Mesenchymal stem cell (in vitro differentiated cells and primary cell): ENCODE data around the gene MYO5B.
A peak's percentile ranks its signal among the peaks of the same experiment; 100 is the strongest.
"Not testable (repeated sequence)": the region's sequence is repeated elsewhere in the genome, so short reads cannot be mapped to it uniquely, and the experiment has no call there.

ENCODE experiments used
- DNase-seq: peaks from one replicate; pipeline ENCODE4 v3.0.0-alpha.2; 2013
- H2AFZ ChIP-seq: one replicate; pipeline ENCODE4 v1.6.1; 2013; ENCODE audit warnings: low read depth, mild to moderate bottlenecking, control low read depth, inconsistent platforms, low read length, moderate library complexity
- H2AK5ac ChIP-seq: 2 replicates; pipeline ENCODE4 v1.6.1; 2013; ENCODE audit warnings: low read length, moderate library complexity, mild to moderate bottlenecking, inconsistent platforms; ENCODE audit not compliant: severe bottlenecking
- H2BK120ac ChIP-seq: one replicate; pipeline ENCODE4 v1.6.1; 2013; ENCODE audit warnings: low read depth, mild to moderate bottlenecking, inconsistent platforms, low read length, moderate library complexity
- H2BK12ac ChIP-seq, 2 experiments: one replicate each; pipeline ENCODE4 v1.6.1; 2013; ENCODE audit warnings: inconsistent platforms in 2 of 2, low read length in 2 of 2, mild to moderate bottlenecking in 2 of 2, moderate library complexity in 2 of 2, control low read depth in 1 of 2
- H2BK15ac ChIP-seq: one replicate; pipeline ENCODE4 v1.6.1; 2013; ENCODE audit warnings: mild to moderate bottlenecking, low read depth, inconsistent platforms; ENCODE audit not compliant: poor library complexity, severe bottlenecking
- H2BK5ac ChIP-seq: 2 replicates; pipeline ENCODE4 v1.6.1; 2013; ENCODE audit warnings: low read depth, mild to moderate bottlenecking, low read length, control low read depth, inconsistent platforms; ENCODE audit not compliant: poor library complexity, severe bottlenecking
- H3K14ac ChIP-seq, 2 experiments: one replicate each; pipeline ENCODE4 v1.6.1; 2013; ENCODE audit warnings: inconsistent platforms in 2 of 2, low read length in 2 of 2, control low read depth in 1 of 2, mild to moderate bottlenecking in 1 of 2, moderate library complexity in 1 of 2
- H3K18ac ChIP-seq, 2 experiments: one replicate each; pipeline ENCODE4 v1.6.1; 2013; ENCODE audit warnings: inconsistent platforms in 2 of 2, low read length in 2 of 2, control low read depth in 1 of 2, low read depth in 1 of 2, mild to moderate bottlenecking in 1 of 2
- H3K23ac ChIP-seq, 2 experiments: one replicate each; pipeline ENCODE4 v1.6.1; 2013; ENCODE audit warnings: inconsistent platforms in 2 of 2, low read length in 2 of 2, mild to moderate bottlenecking in 2 of 2, moderate library complexity in 2 of 2, control low read depth in 1 of 2
- H3K27ac ChIP-seq: 2 replicates; pipeline ENCODE4 v1.5.1; 2013; ENCODE audit warnings: mild to moderate bottlenecking, moderate library complexity, low read length, control low read depth, inconsistent platforms; ENCODE audit not compliant: poor library complexity, severe bottlenecking
- H3K27me3 ChIP-seq, 2 experiments: 2 replicates each; pipeline versions ENCODE4 v1.6.1 to v1.7.0; 2013; ENCODE audit warnings: low read length in 2 of 2, mild to moderate bottlenecking in 2 of 2, moderate library complexity in 2 of 2, control low read depth in 1 of 2, inconsistent platforms in 1 of 2; ENCODE audit not compliant: control insufficient read depth in 1 of 2, insufficient read depth in 1 of 2
- H3K36me3 ChIP-seq, 2 experiments: 2 replicates each; pipeline versions ENCODE4 v1.6.1 to v1.7.0; 2013; ENCODE audit warnings: low read length in 2 of 2, control low read depth in 1 of 2, inconsistent platforms in 1 of 2, low read depth in 1 of 2, mild to moderate bottlenecking in 1 of 2; ENCODE audit not compliant: insufficient read depth in 2 of 2, control insufficient read depth in 1 of 2
- H3K4ac ChIP-seq, 2 experiments: one replicate each; pipeline ENCODE4 v1.6.1; 2013; ENCODE audit warnings: inconsistent platforms in 2 of 2, low read length in 2 of 2, mild to moderate bottlenecking in 2 of 2, moderate library complexity in 2 of 2, control low read depth in 1 of 2, low read depth in 1 of 2
- H3K4me1 ChIP-seq: 2 replicates; pipeline ENCODE4 v1.6.1; 2013; ENCODE audit warnings: low read depth, low read length, control low read depth; ENCODE audit not compliant: control insufficient read depth, insufficient read depth
- H3K4me2 ChIP-seq: 2 replicates; pipeline ENCODE4 v1.6.1; 2013; ENCODE audit warnings: low read length, mild to moderate bottlenecking, inconsistent platforms; ENCODE audit not compliant: poor library complexity, severe bottlenecking
- H3K4me3 ChIP-seq, 2 experiments: 2 replicates each; pipeline versions ENCODE4 v1.5.1 to v1.7.0; 2013; ENCODE audit warnings: low read length in 2 of 2, mild to moderate bottlenecking in 2 of 2, control low read depth in 1 of 2, low read depth in 1 of 2; ENCODE audit not compliant: insufficient read depth in 1 of 2
- H3K79me1 ChIP-seq: replicated peaks from 2 replicates; pipeline ENCODE4 v1.6.1; 2013; ENCODE audit warnings: mild to moderate bottlenecking, control low read depth, low read length, inconsistent platforms; ENCODE audit not compliant: poor library complexity, severe bottlenecking
- H3K9ac ChIP-seq: 2 replicates; pipeline ENCODE4 v1.7.0; 2013; ENCODE audit warnings: mild to moderate bottlenecking, low read length, moderate library complexity
- H3K9me3 ChIP-seq: 2 replicates; pipeline ENCODE4 v1.7.0; 2013; ENCODE audit warnings: mild to moderate bottlenecking, low read length; ENCODE audit not compliant: control insufficient read depth
- H4K8ac ChIP-seq: one replicate; pipeline ENCODE4 v1.6.1; 2013; ENCODE audit warnings: inconsistent platforms, mild to moderate bottlenecking, low read length, moderate library complexity
- H4K91ac ChIP-seq: one replicate; pipeline ENCODE4 v1.6.1; 2013; ENCODE audit warnings: mild to moderate bottlenecking, low read length, inconsistent platforms
- WGBS: methylation state at CpG from one replicate; pipeline ENCODE4 v1.1.7; 2013; ENCODE audit warnings: mixed read lengths; 5-methylcytosine and 5-hydroxymethylcytosine counted together

MYO5B gene

DNA sequence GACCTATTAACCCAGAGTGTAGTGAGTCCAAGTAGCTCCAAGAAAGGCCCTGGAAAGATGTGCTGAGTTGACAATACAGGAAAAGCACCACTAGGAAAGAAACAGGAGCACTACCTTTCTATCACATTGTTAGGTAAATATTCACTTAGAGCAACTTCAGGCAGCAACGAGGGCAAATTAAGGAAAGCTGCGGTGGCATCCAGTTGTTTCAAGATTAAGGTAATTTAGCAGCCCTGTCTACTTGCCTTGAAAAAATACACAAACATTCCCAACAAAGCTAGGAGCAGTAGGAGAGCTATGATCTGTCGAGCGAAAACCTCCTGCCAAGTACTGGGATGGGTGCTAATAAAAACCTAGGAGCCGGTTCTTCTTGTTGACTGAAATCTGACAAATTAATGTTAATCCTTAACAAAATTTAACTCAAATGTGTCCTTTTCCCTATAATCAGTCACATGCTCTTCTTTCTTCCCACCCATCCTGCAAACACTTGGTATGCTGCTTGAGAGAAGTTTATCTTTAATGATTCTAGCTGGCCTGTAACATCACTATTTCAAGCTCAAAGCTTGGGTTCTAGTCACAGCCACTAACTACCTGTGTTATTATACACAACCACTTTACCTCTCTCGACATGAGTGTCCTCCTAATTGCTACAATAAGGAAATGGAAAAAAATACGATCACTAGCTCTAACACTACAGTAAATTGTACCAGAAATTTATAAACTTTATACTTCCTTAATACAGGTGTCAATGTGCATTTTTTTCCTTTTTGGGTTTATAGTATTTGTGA lies 383.6 kb downstream of the MYO5B start:
- no peak overlapping the region for H3K14ac ChIP-seq
- H3K36me3 ChIP-seq, result no peaks in the 10 kb centered on the region
- no peak overlapping the region for H3K23ac ChIP-seq
- no peak overlapping the region for H3K4ac ChIP-seq
- peak overlapping the region; percentile 50 for H3K4me2 ChIP-seq
- peak overlapping the region; percentile 26 for H3K27ac ChIP-seq
- peaks cover 2% of the 10 kb centered on the region for H3K4me1 ChIP-seq
- no peaks in the 10 kb centered on the region for H3K27me3 ChIP-seq
- DNase-seq, result no peak
- H2BK12ac ChIP-seq, result no peak overlapping the region
- H2BK15ac ChIP-seq, result no peak overlapping the region
- H2BK120ac ChIP-seq, result no peak overlapping the region
- H3K79me1 ChIP-seq, result peaks cover 18% of the 10 kb centered on the region
- no peak overlapping the region for H4K91ac ChIP-seq
- H3K9me3 ChIP-seq, result peaks cover 4% of the 10 kb centered on the region
- peak overlapping the region in 1 of 2 experiments; percentile 96 for H3K4me3 ChIP-seq
- H3K9ac ChIP-seq, result peak overlapping the region; percentile 98
- H2BK5ac ChIP-seq, result no peak overlapping the region
- no peak overlapping the region for H3K18ac ChIP-seq
- H2AK5ac ChIP-seq, result no peak overlapping the region
- no peak overlapping the region for H4K8ac ChIP-seq
- 50% methylated on average over 6 of the region's 7 CpGs for WGBS
- H2AFZ ChIP-seq, result no peak overlapping the region

DNA sequence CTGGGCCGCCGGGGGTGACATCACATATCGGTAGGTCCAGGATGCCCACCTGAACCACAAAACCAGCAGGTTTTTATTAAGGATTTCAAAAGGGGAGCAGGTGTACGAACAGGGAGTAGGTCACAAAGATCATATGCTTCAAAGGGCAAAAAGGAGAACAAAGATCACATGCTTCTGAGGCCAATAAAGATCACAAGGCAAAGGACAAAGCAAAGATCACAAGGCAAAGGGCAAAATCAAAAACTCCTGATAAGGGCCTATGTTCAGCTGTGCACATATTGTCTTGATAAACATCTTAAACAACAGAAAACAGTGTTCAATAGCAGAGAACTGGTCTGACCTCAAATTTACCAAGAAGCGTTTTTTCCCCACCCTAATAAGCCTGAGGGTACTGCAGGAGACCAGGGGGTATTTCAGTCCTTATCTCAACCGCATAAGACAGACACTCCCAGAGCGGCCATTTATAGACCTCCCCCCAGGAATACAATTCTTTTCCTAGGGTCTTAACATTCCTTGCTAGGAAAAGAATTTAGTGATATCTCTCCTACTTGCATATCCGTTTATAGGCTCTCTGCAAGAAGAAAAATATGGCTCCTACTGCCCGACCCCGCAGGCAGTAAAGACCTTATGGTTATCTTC lies 386.3 kb downstream of the MYO5B start:
- not testable (repeated sequence) for H3K23ac ChIP-seq, H3K27me3 ChIP-seq, H3K9me3 ChIP-seq, H3K4ac ChIP-seq, H3K36me3 ChIP-seq, DNase-seq, H4K8ac ChIP-seq, H2BK12ac ChIP-seq, H2BK15ac ChIP-seq, H3K4me1 ChIP-seq, H3K9ac ChIP-seq, H2BK120ac ChIP-seq, H2AK5ac ChIP-seq, H3K27ac ChIP-seq, H3K18ac ChIP-seq, H3K14ac ChIP-seq, H4K91ac ChIP-seq, H2BK5ac ChIP-seq, H3K4me3 ChIP-seq, H2AFZ ChIP-seq, H3K4me2 ChIP-seq
- WGBS, result 96% methylated on average over 10 of the region's 10 CpGs
- peaks cover 21% of the 10 kb centered on the region for H3K79me1 ChIP-seq

DNA sequence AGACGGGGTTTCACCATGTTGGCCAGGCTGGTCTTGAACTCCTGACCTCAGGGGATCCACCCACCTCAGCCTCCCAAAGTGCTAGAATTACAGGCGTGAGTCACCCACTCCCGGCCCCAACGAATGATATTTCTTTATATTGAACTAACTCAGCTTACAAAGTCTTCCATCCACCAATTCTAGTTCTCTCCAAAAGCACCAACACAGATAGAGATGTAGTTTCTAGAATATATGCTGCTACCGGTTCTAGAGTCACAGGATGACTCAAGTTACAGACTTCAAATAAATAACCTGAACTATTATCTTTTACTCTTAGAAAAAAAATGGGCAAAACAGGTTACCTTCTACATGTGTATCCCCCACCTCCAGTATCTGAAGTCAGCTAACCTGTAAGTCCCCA lies 390.9 kb downstream of the MYO5B start:
- no peak overlapping the region for H2BK12ac ChIP-seq
- H3K23ac ChIP-seq, result no peak overlapping the region
- H4K8ac ChIP-seq, result no peak overlapping the region
- no peak overlapping the region for H2BK120ac ChIP-seq
- no peaks in the 10 kb centered on the region for H3K4me1 ChIP-seq
- H3K4ac ChIP-seq, result no peak overlapping the region
- no peak for DNase-seq
- no peak overlapping the region for H2BK15ac ChIP-seq
- no peak overlapping the region for H3K27ac ChIP-seq
- H2AFZ ChIP-seq, result no peak overlapping the region
- H2AK5ac ChIP-seq, result no peak overlapping the region
- H3K79me1 ChIP-seq, result peaks cover 18% of the 10 kb centered on the region
- no peak overlapping the region for H3K18ac ChIP-seq
- no peaks in the 10 kb centered on the region for H3K9me3 ChIP-seq
- H4K91ac ChIP-seq, result no peak overlapping the region
- H2BK5ac ChIP-seq, result no peak overlapping the region
- H3K9ac ChIP-seq, result no peak overlapping the region
- no peak overlapping the region for H3K4me3 ChIP-seq
- no peaks in the 10 kb centered on the region for H3K27me3 ChIP-seq
- WGBS, result 100% methylated on average over 5 of the region's 5 CpGs
- H3K14ac ChIP-seq, result no peak overlapping the region
- H3K4me2 ChIP-seq, result no peak overlapping the region
- peaks cover 0 to 16% of the 10 kb centered on the region in 2 experiments for H3K36me3 ChIP-seq

DNA sequence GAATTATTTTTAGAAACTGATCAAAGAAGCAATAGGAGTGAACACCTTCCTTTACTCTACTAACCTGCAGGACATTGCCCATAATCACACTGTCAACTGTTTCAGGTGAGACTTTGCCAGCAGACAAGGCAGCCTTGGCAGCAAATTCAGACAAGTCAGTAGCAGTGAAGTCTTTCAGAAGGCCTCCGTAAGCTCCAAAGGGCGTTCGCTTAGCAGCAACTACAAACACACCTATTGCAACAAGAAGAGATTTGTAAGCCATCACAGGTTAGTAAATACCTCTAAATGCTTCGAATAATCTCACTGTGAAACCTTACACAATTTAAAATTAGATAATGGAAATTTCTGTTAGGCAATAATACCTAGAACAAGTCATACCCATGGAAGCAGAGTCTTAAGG lies 392.3 kb downstream of the MYO5B start:
- H2BK12ac ChIP-seq, result no peak overlapping the region
- H2BK120ac ChIP-seq, result no peak overlapping the region
- H2AK5ac ChIP-seq, result no peak overlapping the region
- no peak overlapping the region for H2BK5ac ChIP-seq
- no peak overlapping the region for H3K18ac ChIP-seq
- H3K23ac ChIP-seq, result no peak overlapping the region
- peaks cover 14% of the 10 kb centered on the region for H3K79me1 ChIP-seq
- H2BK15ac ChIP-seq, result no peak overlapping the region
- H4K91ac ChIP-seq, result no peak overlapping the region
- no peak overlapping the region for H3K9ac ChIP-seq
- H4K8ac ChIP-seq, result no peak overlapping the region
- no peaks in the 10 kb centered on the region for H3K4me1 ChIP-seq
- H3K9me3 ChIP-seq, result no peaks in the 10 kb centered on the region
- H3K27me3 ChIP-seq, result no peaks in the 10 kb centered on the region
- H3K4me2 ChIP-seq, result no peak overlapping the region
- no peak overlapping the region for H2AFZ ChIP-seq
- 100% methylated on average over 2 of the region's 4 CpGs for WGBS
- H3K36me3 ChIP-seq, result peaks cover 0 to 16% of the 10 kb centered on the region in 2 experiments
- no peak overlapping the region for H3K14ac ChIP-seq
- no peak for DNase-seq
- H3K4me3 ChIP-seq, result no peak overlapping the region
- H3K4ac ChIP-seq, result no peak overlapping the region
- no peak overlapping the region for H3K27ac ChIP-seq
